LNCAP (cell line): ENCODE data around the gene CELF4.

Experiments
- TF ChIP-seq, protein P1 (sequence below): fragments of 450-650 bp; IDR thresholded peaks from 2 replicates; pipeline ENCODE4 v1.5.1; 2017; ENCODE audit warnings: mild to moderate bottlenecking

Gene CELF4

GRCh38 chr18:37570336-37570930 lies 4.8 kb upstream of the CELF4 start:
- TF ChIP-seq, protein P1, sequence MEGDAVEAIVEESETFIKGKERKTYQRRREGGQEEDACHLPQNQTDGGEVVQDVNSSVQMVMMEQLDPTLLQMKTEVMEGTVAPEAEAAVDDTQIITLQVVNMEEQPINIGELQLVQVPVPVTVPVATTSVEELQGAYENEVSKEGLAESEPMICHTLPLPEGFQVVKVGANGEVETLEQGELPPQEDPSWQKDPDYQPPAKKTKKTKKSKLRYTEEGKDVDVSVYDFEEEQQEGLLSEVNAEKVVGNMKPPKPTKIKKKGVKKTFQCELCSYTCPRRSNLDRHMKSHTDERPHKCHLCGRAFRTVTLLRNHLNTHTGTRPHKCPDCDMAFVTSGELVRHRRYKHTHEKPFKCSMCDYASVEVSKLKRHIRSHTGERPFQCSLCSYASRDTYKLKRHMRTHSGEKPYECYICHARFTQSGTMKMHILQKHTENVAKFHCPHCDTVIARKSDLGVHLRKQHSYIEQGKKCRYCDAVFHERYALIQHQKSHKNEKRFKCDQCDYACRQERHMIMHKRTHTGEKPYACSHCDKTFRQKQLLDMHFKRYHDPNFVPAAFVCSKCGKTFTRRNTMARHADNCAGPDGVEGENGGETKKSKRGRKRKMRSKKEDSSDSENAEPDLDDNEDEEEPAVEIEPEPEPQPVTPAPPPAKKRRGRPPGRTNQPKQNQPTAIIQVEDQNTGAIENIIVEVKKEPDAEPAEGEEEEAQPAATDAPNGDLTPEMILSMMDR = no peak

DNA sequence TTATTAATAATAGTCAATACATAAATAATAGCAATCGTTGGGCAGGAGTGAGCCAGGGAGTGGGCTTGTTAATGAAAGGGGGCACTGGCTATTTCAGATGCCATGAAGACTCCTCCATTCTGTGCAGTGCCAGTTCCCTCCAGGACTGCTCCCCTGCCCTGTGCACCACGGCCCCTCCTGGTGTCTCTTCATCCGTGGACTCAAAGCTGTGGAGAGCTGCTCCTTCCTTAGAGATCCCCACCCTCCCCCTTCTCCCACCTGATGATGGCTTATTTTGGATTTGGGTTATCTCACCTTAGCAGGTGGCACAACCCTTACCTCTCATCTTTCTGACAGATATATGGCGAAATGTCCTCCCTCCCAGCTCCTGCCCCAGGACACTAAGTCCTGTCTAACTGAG lies 3.1 kb upstream of the CELF4 start:
- TF ChIP-seq, protein P1 = no peak

GRCh38 chr18:37567994-37568359 lies 2.4 kb upstream of the CELF4 start:
- TF ChIP-seq, protein P1 = no peak

GRCh38 chr18:37567061-37567993 lies 1.7 kb upstream of the CELF4 start:
- TF ChIP-seq, protein P1 = no peak

DNA sequence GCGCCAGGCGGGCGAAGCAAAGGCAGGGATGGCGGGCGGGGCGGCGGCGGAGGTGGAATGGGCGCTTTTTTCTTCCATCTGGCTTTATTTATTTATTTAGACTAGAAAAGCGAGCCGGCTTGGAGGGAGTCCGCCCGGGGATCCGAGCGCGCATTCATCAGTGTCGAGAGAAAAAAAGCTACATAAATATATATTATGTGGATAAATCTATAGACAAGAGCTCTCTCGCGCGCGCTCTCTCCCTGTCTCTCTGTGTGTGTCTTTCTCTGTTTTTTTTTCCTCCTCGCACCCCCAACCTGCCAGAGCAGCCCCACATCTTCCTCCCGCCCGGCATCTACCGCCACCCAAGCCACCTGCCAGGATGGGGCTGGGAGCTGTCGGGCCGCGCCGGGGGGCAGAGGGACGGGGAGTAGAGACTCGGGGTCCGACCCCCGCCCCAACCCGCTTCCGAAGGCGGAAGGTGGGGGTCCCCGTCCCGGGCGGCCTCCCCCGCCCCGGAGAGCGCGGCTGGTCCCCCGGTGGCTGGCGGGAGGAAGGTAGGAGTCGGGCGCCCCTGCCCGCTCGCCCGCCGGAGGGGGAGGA lies 972 bp upstream of the CELF4 start:
- TF ChIP-seq, protein P1 = no peak

DNA sequence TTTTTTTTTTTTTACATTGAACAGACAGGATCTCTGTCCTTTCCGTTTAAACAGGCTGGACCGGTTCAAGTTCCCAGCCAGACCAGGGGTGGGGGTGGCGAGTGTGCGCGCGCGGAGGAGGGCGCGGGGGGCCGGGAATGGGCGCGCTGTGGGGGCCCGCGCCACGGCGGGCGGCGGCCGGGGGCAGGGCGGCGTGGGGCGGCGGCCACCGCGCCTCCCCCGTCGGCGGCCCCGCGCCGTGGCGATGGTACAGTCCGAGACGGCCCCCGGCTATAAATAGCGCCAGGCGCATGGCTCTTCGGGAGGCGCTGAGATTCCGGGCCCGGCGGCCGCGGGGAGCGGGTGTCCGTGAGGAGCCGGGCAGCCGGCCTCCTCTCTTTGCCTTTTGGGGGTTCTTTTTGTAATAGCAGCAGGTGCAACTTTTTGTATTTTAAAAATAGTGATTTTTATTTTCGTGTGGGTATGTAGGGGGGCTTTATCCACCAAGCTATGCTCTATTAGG lies 430 bp upstream of the CELF4 start:
- TF ChIP-seq, protein P1 = no peak

GRCh38 chr18:37564711-37565100 lies 892 bp downstream of the CELF4 start:
- TF ChIP-seq, protein P1 = no peak
